RWPE2 (cell line): ENCODE data around the gene SASH1.

Experiments used
- ATAC-seq: fragments of 200-7000 bp; cut with Tn5 transposase; 3 replicates; pipeline ENCODE4 v1.9.1; 2021; ENCODE audit warnings: low read depth
- DNase-seq: peaks from one replicate; pipeline ENCODE4 v3.0.0-alpha.2; 2020; ENCODE audit warnings: low spot score
- H3K27ac ChIP-seq: fragments of 450-650 bp; 2 replicates; pipeline ENCODE4 v1.5.1; 2017; ENCODE audit warnings: mild to moderate bottlenecking; ENCODE audit not compliant: poor library complexity, severe bottlenecking
- H3K27me3 ChIP-seq: fragments of 250-450 bp; sonication (Bioruptor Pico); 2 replicates; pipeline ENCODE4 v1.5.1; 2021; ENCODE audit warnings: mild to moderate bottlenecking, moderate library complexity; ENCODE audit not compliant: insufficient read depth, poor library complexity, severe bottlenecking
- H3K36me3 ChIP-seq: fragments of 250-450 bp; sonication (Bioruptor Pico); 2 replicates; pipeline ENCODE4 v1.5.1; 2020; ENCODE audit warnings: low read depth, mild to moderate bottlenecking, moderate library complexity
- H3K4me1 ChIP-seq: fragments of 250-450 bp; sonication (Bioruptor Pico); 2 replicates; pipeline ENCODE4 v1.5.1; 2021; ENCODE audit warnings: mild to moderate bottlenecking, moderate library complexity; ENCODE audit not compliant: insufficient read depth, poor library complexity, severe bottlenecking
- H3K4me3 ChIP-seq: fragments of 250-450 bp; sonication (Bioruptor Pico); 2 replicates; pipeline ENCODE4 v1.5.1; 2021; ENCODE audit warnings: mild to moderate bottlenecking, moderate library complexity; ENCODE audit not compliant: severe bottlenecking
- H3K9me3 ChIP-seq: fragments of 250-450 bp; sonication (Bioruptor Pico); 2 replicates; pipeline ENCODE4 v1.5.1; 2021; ENCODE audit warnings: mild to moderate bottlenecking, moderate library complexity; ENCODE audit not compliant: severe bottlenecking
- TF ChIP-seq, protein P1 (sequence below): fragments of 450-650 bp; IDR thresholded peaks from one replicate; pipeline ENCODE4 v1.5.1; 2017; ENCODE audit warnings: mild to moderate bottlenecking, moderate library complexity; ENCODE audit not compliant: poor library complexity, severe bottlenecking

Gene SASH1

GRCh38 chr6:148593813-148594170 lies 251.2 kb downstream of the SASH1 start:
- Histone ChIP-seq H3K27ac (no peak overlapping the region), H3K4me3 (no peak overlapping the region), H3K9me3 (no peaks in the 10 kb centered on the region), H3K27me3 (no peaks in the 10 kb centered on the region), H3K36me3 (no peaks in the 10 kb centered on the region), H3K4me1 (no peaks in the 10 kb centered on the region)
- TF ChIP-seq, protein P1, sequence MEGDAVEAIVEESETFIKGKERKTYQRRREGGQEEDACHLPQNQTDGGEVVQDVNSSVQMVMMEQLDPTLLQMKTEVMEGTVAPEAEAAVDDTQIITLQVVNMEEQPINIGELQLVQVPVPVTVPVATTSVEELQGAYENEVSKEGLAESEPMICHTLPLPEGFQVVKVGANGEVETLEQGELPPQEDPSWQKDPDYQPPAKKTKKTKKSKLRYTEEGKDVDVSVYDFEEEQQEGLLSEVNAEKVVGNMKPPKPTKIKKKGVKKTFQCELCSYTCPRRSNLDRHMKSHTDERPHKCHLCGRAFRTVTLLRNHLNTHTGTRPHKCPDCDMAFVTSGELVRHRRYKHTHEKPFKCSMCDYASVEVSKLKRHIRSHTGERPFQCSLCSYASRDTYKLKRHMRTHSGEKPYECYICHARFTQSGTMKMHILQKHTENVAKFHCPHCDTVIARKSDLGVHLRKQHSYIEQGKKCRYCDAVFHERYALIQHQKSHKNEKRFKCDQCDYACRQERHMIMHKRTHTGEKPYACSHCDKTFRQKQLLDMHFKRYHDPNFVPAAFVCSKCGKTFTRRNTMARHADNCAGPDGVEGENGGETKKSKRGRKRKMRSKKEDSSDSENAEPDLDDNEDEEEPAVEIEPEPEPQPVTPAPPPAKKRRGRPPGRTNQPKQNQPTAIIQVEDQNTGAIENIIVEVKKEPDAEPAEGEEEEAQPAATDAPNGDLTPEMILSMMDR, result no peak
- ATAC-seq, result no peak
- DNase-seq, result no peak

DNA sequence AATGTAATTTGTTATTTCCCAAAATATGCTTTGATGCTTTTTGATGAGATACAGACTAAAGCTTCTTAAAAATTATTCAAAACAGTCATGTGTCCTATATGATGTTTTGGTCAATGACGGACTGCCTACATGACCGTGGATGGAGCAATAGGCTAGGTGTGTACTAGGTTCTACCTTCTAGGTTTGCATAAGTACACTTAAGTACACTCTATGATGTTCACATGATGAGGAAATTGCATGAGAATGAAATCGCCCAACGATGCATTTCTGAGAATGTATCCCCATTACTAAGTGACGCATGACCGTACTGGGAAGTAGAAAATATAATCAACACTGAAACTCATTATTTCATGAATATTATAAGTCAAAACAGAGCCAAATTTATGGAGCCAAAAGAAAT lies 252.9 kb downstream of the SASH1 start:
- no peak overlapping the region for H3K27ac ChIP-seq
- no peaks in the 10 kb centered on the region for H3K36me3 ChIP-seq
- H3K27me3 ChIP-seq, result no peaks in the 10 kb centered on the region
- H3K9me3 ChIP-seq, result no peaks in the 10 kb centered on the region
- DNase-seq, result no peak
- no peak for ATAC-seq
- TF ChIP-seq, protein P1, result no peak
- H3K4me3 ChIP-seq, result no peak overlapping the region
- no peaks in the 10 kb centered on the region for H3K4me1 ChIP-seq

- Histone ChIP-seq H3K4me3 (no peak overlapping the region), H3K27ac (no peak overlapping the region), H3K36me3 (no peaks in the 10 kb centered on the region), H3K4me1 (no peaks in the 10 kb centered on the region), H3K9me3 (no peaks in the 10 kb centered on the region), H3K27me3 (no peaks in the 10 kb centered on the region)
- DNase-seq (no peak), ATAC-seq (no peak)
- TF ChIP-seq, protein P1, result no peak
These were observed 254.3 kb downstream of the SASH1 start for GRCh38 chr6:148596891-148597455.

GRCh38 chr6:148598724-148599123 lies 256.1 kb downstream of the SASH1 start:
- H3K27ac ChIP-seq, result no peak overlapping the region
- TF ChIP-seq, protein P1, result no peak

DNA sequence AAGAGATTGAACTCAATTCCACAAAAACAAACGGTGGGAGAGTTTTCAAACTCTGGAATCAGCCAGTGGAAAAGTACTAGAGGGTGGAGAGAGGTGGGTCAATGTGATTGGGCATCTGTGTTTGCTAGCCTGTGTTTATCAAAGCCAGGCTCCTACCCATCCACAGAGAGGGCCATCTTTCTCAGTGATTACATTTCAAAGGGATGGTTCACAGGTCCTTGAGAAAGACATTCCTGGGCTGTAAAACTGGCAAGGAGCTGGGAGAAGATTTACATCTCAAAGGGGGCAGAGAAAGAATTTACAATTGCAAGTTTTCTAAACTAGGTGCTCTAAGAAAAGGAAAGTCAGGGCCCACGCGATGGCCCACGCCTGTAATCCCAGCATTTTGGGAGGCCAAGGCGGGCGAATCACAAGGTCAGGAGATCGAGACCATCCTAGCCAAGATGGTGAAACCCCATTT lies 257.4 kb downstream of the SASH1 start:
- Histone ChIP-seq H3K4me1 (no peaks in the 10 kb centered on the region), H3K27me3 (no peaks in the 10 kb centered on the region), H3K36me3 (no peaks in the 10 kb centered on the region), H3K9me3 (no peaks in the 10 kb centered on the region), H3K27ac (no peak overlapping the region), H3K4me3 (no peak overlapping the region)
- TF ChIP-seq, protein P1, result no peak
- DNase-seq (no peak), ATAC-seq (no peak)

More at GRCh38 chr6:148598724-148599123, 256.1 kb downstream of the SASH1 start:
- H3K36me3 ChIP-seq, result no peaks in the 10 kb centered on the region
- H3K9me3 ChIP-seq, result no peaks in the 10 kb centered on the region
- DNase-seq (no peak), ATAC-seq (no peak)
- no peaks in the 10 kb centered on the region for H3K4me1 ChIP-seq
- H3K4me3 ChIP-seq, result no peak overlapping the region
- H3K27me3 ChIP-seq, result no peaks in the 10 kb centered on the region
